GM08714 (cell line): ENCODE results near the gene MTHFD2L.

Experiments
- H3K4me3 ChIP-seq: fragments of 200-500 bp; sonication (Bioruptor generic); 2 replicates; pipeline ENCODE4 v1.5.1; 2014; ENCODE audit warnings: mild to moderate bottlenecking, low read length, inconsistent platforms
- ZNF274 ChIP-seq: IDR thresholded peaks from 2 replicates; pipeline ENCODE4 v1.6.1; 2012; ENCODE audit warnings: mild to moderate bottlenecking, low read depth, low read length

Gene MTHFD2L

DNA sequence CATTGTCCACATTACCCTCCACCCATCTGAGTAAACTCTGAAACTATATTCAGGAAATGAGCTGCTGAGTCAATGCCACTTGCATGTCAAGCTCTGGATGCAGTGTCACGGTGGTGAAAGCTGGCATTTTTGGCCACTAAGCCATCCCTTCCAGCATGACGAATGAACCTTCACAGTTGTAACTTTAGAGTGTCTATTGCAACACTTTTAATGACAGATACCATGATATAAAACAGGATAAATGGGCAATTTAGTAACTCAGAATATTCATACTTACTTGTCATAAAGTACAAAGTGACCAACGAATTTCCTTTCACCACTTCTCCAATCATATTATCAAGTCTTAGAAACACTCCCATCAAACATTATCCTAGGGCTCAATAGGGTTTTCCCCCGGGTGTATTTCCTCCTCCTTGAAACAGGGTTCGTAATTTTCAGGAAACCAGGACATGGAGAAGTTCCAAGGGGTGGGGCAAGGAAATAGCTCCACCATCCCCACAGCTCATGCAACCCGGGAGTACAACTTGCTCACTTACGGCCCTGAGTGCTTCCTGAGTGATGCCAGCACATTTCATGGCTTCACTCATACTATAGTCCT lies 73.1 kb downstream of the MTHFD2L start:
- no peak overlapping the region for H3K4me3 ChIP-seq
- TF ChIP-seq ZNF274: no peak

DNA sequence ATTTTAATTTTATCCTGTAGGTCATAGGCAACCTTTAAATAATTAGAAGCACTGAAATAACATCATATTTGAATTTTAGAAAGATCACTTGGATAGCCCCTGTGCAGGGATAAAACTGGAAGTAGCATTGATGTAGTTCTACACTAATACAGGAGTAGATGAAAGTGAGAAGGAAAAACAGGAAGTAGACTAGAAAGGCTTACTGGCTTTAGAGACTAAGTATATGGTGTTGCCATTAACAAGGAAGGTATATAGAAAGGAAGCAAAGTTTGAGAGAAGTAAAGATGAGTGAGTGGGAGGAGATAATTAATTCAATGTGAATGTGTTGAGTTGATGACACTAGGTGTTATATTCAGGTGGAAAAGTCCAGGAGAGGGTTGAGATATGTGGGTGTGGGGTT lies 77.2 kb downstream of the MTHFD2L start:
- H3K4me3 ChIP-seq: no peak overlapping the region
- no peak for TF ChIP-seq ZNF274

DNA sequence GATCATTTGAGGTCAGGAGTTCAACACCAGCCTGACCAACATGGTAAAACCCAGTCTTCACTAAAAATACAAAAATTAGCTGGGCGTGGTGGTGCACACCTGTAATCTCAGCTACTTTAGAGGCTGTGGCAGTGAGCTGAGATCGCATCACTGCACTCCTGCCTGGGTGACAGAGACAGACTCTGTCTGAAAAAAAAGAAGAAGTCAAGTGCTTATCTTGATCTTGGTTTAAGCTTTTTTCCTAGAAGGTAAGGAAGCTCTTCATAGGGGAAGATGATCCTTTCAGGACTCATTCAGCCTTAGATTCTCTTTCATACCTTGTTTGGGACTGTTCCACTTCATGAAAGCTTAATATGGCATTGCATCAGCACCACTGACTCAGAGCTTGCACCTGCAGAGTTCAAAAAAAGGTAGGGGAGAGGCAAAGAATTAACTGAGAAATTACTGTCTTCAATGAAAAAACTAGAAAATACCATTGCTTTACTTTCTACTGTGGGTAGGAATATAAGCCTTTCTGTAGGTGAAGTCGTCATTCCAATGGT lies 79.6 kb downstream of the MTHFD2L start:
- no peak for TF ChIP-seq ZNF274
- H3K4me3 ChIP-seq: no peak overlapping the region

DNA sequence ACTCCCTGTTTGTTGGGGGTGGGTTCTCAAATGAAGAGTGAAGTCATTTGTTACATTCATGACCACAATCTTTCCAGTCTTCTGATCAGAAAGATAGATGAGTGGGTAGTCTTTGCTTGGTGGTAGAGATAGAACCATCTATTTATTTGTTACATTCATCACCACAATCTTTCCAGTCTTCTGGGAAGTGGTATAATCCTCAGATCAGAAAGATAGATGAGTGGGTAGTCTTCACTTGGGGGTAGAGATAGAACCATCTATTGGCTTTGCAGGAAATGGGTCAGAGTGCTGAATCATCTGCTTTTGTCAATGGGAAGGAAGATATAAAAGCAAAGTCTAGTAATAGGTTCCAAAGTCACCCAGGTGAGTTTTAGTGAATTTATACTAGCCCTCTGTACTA lies 86.1 kb downstream of the MTHFD2L start:
- TF ChIP-seq ZNF274: no peak
- H3K4me3 ChIP-seq: no peak overlapping the region

DNA sequence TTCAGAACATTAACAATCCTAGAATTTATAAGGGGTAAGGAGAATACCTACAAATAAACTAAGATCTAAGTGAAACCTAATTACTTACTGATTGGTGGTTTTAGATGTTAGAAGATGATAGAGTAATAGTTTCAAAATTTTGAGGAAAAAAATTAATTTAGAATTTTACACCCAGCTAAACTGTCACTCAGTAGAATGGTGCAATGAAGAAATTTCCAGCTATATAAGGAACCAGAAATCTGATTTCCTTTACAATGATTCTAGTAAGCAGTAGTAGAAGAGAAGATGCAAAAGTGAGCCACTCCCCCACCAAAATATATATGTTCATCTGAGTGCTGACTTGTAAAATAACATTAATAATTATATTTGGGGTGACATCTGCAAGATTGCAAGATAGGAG lies 95.0 kb downstream of the MTHFD2L start:
- TF ChIP-seq ZNF274: no peak
- no peak overlapping the region for H3K4me3 ChIP-seq

DNA sequence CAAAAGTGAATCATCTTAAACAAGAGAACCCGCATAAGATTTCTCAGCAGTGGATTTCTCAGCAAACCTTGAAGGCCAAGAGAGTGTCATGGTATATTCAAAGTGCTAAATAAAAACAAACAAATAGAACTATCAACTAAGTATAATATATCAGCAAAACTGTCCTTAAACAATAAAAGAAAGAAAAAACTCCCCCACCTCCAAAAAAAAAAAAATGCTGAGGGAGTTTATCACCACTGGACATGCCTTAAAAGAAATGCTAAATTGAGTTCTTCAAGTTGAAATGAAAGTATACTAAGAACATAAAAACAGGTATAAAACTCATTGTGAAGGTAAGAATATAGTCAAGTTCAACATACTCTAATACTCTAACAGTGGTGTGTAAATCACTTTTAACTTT lies 96.5 kb downstream of the MTHFD2L start:
- H3K4me3 ChIP-seq: no peak overlapping the region
- no peak for TF ChIP-seq ZNF274

DNA sequence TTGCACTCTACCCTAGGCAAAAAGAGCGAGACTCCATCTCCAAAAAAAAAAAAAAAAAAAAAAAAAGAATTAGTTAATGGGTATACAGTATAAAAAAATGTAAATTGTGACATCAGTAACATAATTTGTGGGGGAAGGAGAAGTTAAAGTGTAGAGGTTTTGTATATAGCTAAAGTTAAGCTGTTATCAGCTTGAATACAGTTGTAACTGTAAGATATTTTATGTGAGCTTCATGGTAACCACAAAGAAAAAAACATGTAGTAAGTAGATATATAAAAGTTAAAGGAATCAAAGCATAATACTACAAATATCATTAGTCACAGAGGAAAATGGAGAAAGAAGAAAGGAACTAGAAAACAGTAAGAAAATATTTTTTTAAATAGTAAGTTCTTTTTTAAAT lies 97.2 kb downstream of the MTHFD2L start:
- TF ChIP-seq ZNF274: no peak
- H3K4me3 ChIP-seq: no peak overlapping the region

DNA sequence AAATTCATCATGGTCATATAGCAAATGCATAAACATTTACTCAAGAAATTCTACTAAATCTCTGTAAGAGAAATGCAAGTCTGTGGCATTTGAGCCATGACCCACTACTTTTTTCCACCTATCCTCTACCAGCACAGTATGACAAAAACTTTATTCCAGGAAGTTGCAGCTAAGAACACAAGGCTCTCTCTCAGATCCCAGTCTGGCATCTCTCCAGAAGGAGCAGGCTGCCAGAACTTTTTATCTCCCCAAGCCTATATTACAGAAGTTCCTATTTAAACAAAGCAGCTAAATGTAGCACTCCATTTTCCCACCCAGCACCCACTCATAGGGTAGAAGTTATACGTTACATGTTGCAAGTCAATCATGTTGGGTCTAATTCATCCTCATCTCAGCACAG lies 101.0 kb downstream of the MTHFD2L start:
- no peak for TF ChIP-seq ZNF274
- no peak overlapping the region for H3K4me3 ChIP-seq

DNA sequence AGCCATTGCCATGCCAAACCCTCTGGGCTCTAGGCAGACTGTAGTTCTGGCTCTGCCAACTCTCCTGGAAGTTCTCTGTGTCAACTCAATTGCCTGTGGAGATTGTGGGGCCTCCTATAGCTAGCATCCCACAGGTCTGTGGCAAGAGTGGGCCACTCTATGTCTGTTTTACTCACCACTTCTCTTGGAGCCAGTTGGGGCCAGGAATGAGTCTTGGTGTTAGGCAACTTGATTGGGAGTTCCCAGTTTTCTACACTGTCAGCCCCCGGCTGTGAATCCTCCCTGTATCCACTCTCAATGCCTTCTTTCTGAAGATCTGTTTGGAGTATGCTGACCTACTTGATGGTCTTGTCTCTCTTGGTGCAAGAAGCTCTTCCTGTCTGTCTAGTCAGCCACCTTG lies 102.1 kb downstream of the MTHFD2L start:
- no peak overlapping the region for H3K4me3 ChIP-seq
- TF ChIP-seq ZNF274: no peak

DNA sequence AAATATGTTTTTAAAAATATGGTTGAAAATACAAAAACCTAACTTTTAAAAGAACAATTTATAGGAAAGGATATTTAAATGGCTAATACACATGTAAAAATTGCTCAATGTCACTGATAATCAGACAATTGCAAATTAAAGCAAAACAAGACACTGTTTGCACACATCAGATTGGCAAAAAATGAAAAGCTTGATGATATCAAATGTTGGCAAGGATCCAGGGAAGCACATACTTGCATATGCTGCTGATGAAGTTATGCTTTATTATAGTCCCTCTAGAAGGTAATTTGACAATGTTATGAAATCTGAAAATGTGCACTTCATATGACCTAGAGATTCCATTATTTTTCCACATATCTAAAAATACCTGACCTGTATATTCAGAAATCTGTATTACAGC lies 104.6 kb downstream of the MTHFD2L start:
- TF ChIP-seq ZNF274: no peak

DNA sequence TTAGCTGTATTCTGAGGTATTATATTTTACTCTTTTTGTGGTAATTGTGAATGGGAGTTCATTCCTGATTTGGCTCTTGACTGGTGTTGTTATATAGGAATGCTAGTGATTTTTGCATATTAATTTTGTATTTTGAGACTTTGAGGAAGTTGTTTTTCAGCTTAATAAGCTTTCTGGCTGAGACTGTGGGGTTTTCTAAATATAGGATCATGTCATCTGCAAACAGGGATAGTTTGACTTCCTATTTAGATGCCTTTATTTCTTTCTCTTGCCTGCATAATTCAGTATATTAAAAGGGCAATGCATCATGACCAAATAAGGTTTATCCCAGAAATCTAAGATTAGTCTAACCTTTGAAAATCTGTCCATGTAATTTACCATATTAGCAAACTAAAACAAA lies 105.6 kb downstream of the MTHFD2L start:
- TF ChIP-seq ZNF274: no peak
- H3K4me3 ChIP-seq: no peak overlapping the region

More for the DNA sequence above, 104.6 kb downstream of the MTHFD2L start:
- no peak overlapping the region for H3K4me3 ChIP-seq

DNA sequence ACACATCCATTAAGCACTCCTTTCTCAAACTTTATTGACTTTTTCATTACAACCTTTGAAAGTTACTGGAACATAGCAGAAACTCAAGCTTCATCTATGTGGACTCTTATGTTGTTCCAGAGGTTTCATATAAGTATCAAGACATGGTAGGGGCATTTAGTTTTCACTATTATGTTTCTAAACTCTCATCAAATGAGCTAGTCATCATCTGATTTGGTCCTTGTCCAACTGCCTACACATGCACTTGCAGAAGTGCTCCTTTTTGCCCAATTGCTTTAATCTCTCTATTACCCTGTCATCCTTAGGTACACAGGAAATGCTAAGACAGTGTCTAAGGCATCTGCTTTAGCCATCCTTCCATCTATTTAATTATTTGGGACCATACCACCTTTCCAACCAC lies 108.2 kb downstream of the MTHFD2L start:
- no peak for TF ChIP-seq ZNF274
- no peak overlapping the region for H3K4me3 ChIP-seq

DNA sequence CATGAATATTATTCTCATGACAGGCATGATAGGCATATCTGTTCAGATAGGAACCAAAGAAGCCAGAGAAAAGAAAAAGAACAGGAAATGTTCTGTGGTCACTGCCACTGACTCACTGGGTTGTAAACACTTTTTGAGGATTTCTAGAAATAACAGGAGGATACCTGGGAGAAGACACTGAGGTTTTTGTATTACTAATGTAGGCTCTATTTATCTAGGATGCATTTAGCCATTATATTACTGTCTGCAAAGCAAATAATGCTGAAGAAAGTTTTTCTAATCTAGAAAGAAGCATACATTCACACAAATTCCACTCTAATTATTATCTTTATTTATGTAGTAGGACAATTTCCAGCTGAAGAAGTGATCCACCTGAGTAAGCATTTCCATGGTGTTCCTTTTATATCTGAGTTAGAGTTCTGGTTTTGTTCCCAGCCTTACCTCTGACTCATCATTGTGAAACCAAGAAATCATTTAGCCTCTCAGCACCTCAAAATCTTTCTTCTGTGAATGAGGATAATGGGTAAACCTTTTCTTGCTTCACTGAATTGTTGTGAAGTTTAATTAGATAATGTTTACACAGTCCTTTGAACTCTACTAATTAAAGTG lies 110.2 kb downstream of the MTHFD2L start:
- TF ChIP-seq ZNF274: no peak
- H3K4me3 ChIP-seq: no peak overlapping the region

DNA sequence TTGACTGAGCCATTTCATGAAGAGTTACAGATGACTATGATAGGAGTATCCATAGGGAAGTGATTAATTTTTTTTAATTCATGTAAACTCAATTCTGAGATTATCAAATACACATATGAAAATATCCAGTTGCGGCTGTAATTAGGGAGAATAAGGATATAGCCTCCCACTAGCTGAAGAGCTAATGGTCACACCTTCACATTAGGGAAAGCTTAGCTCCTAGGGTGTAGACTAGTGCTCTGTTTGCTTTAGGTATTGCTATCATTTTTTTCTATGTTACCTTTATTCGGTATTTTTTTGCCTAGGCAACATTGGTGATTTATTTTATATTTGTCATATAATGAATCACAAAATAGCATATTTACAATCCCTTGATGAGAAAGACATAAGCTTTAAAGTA lies 110.7 kb downstream of the MTHFD2L start:
- no peak for TF ChIP-seq ZNF274
- H3K4me3 ChIP-seq: no peak overlapping the region

DNA sequence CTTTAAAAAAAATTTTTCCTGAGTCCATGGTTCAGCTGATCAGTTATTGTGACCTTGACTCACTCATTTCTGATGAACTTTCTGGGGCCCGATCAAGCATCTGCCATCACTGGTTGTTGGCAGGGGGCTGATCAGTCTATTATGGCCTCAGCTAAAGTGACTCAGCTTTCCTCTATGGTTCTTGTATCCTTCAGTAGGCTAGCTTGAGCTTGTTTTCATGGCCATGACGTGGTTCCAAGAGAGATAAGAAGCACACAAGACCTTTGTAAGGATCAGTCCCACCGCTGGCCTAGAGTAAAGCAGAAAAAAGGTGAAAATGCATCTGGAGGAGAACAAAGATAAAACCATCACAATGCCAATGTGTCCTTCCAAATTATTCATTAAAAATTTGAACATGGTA lies 120.6 kb downstream of the MTHFD2L start:
- TF ChIP-seq ZNF274: no peak
- no peak overlapping the region for H3K4me3 ChIP-seq

DNA sequence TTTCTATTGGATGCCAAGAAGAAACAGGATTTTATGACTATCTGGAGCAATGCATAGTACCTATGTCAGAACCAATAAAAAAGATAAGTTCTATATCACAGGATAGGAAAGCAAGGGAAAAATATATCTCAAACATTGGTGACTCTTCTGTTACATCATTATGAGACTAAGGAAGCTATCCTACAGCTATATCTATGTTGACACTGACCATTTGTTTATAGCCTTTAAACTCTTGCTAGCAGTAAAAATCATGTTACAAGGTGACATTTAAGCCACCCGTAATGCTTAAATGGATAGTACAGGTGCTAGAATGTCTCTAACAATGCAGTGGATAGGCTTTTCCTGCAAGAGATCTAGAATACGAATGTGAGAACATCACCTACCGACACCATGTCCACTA lies 121.8 kb downstream of the MTHFD2L start:
- no peak for TF ChIP-seq ZNF274
- H3K4me3 ChIP-seq: no peak overlapping the region
